PC-9 (cell line): ENCODE measurements around the gene COMT. TPM values are rescaled to one million over a fixed set of nuclear protein-coding genes. Genes with fewer than 3 reads are reported as not detected.

ENCODE experiments used
- BruUV-seq: library from RNA; stranded (reverse); fragments of 400-500 nt; replicated peaks from 2 replicates; lab custom pipeline; 2021; lab: Mats Ljungman, UMichigan
- CTCF ChIA-PET: fragments of 300-600 bp; sonication (Branson Sonifier 250); formaldehyde crosslinking; loops from one replicate; lab custom pipeline; 2022; ENCODE audit warnings: antibody characterized with exemption; lab: Charles Lee
- POLR2A ChIA-PET: fragments of 300-600 bp; sonication (Branson Sonifier 250); formaldehyde crosslinking; loops from one replicate; lab custom pipeline; 2022; ENCODE audit warnings: antibody characterized with exemption; ENCODE audit not compliant: unreplicated experiment; lab: Charles Lee
- DNase-seq, 2 experiments: peaks; one replicate each; pipeline versions ENCODE4 v3.0.0 to v3.0.0-alpha.2; 2015 to 2022; ENCODE audit warnings: mixed read lengths in 1 of 2
- H2AFZ ChIP-seq: fragments of 200-600 bp; sonication (generic); 2 replicates; pipeline ENCODE4 v1.8.1; 2017; ENCODE audit warnings: antibody characterized with exemption
- H3F3A ChIP-seq: fragments of 200-600 bp; sonication (generic); 2 replicates; pipeline ENCODE4 v1.8.1; 2017; ENCODE audit warnings: antibody characterized with exemption, mild to moderate bottlenecking, low read depth; ENCODE audit not compliant: insufficient read depth
- H3K27ac ChIP-seq: fragments of 200-600 bp; sonication (generic); 2 replicates; pipeline ENCODE4 v1.6.1; 2016; ENCODE audit warnings: mixed run types
- H3K27me3 ChIP-seq: fragments of 200-600 bp; sonication (generic); 2 replicates; pipeline ENCODE4 v1.6.1; 2016; ENCODE audit warnings: low read depth, mixed run types; ENCODE audit not compliant: insufficient read depth
- H3K36me3 ChIP-seq: fragments of 200-600 bp; sonication (generic); 2 replicates; pipeline ENCODE4 v1.6.1; 2016; ENCODE audit warnings: low read depth, mixed run types
- H3K4me1 ChIP-seq: fragments of 200-600 bp; sonication (generic); replicated peaks from 2 replicates; pipeline ENCODE4 v1.6.1; 2016; ENCODE audit warnings: mixed run types; ENCODE audit not compliant: insufficient read depth
- H3K4me2 ChIP-seq: fragments of 200-600 bp; sonication (generic); 2 replicates; pipeline ENCODE4 v1.6.1; 2017; ENCODE audit warnings: mixed run types
- H3K4me3 ChIP-seq: fragments of 200-600 bp; sonication (generic); 2 replicates; pipeline ENCODE4 v1.6.1; 2016; ENCODE audit warnings: mixed run types
- H3K79me2 ChIP-seq: fragments of 200-600 bp; sonication (generic); 2 replicates; pipeline ENCODE4 v1.6.1; 2017; ENCODE audit warnings: low read depth, mixed run types
- H3K9me2 ChIP-seq: fragments of 200-600 bp; sonication (generic); 2 replicates; pipeline ENCODE4 v1.8.1; 2017; ENCODE audit warnings: mild to moderate bottlenecking; ENCODE audit not compliant: insufficient read depth
- H3K9me3 ChIP-seq: fragments of 200-600 bp; sonication (generic); 2 replicates; pipeline ENCODE4 v1.8.1; 2016; ENCODE audit warnings: low read depth; ENCODE audit not compliant: insufficient read depth
- H4K20me1 ChIP-seq: fragments of 200-600 bp; sonication (generic); 2 replicates; pipeline ENCODE4 v1.8.1; 2017; ENCODE audit not compliant: insufficient read depth
- CTCF ChIP-seq: fragments of 200-600 bp; sonication (generic); conservative IDR thresholded peaks from 2 replicates; pipeline ENCODE4 v1.6.1; 2017; ENCODE audit warnings: mixed run types, antibody characterized with exemption, mild to moderate bottlenecking, moderate library complexity
- EZH2 ChIP-seq: fragments of 200-600 bp; sonication (generic); IDR thresholded peaks from 2 replicates; pipeline ENCODE4 v1.8.0; 2017; ENCODE audit warnings: antibody characterized with exemption, low read depth
- intact Hi-C: fragments of 100-400 bp; cut with micrococcal nuclease; formaldehyde crosslinking; loops from one replicate; pipeline ENCODE4 v1.10.0; 2022; ENCODE audit not compliant: unreplicated experiment
- total RNA-seq: library from RNA; stranded (reverse); gene quantifications from 2 replicates; pipeline ENCODE4 v1.2.3, GENCODE V29; 2021

COMT gene
- total RNA-seq, 1 experiment from 2014 or later, result 99.9 TPM

- intact Hi-C loops, result loop anchor here (10.0 kb wide), 1 partner anchor 320 kb away; no protein-coding TSS in a partner anchor
- Histone ChIP-seq H2AFZ (no peak overlapping the region), H3K36me3 (no peaks in the 10 kb centered on the region), H3K9me3 (no peaks in the 10 kb centered on the region), H3K79me2 (peaks cover 15% of the 10 kb centered on the region; the same call in 1 of the 2 replicates), H3K4me3 (no peak overlapping the region), H3K27ac (no peak overlapping the region), H3F3A (peaks cover 6% of the 10 kb centered on the region; the same call in 1 of the 2 replicates), H3K4me1 (peaks cover 15% of the 10 kb centered on the region), H4K20me1 (no peaks in the 10 kb centered on the region), H3K9me2 (no peaks in the 10 kb centered on the region), H3K4me2 (no peak overlapping the region), H3K27me3 (no peaks in the 10 kb centered on the region)
- TSS peak; percentile 11 for BruUV-seq
- ChIA-PET CTCF (no interaction called here), POLR2A (interaction anchor here (0.7 kb wide), 1 partner anchor 916 kb away, joined by 3 read pairs; no protein-coding TSS in a partner anchor)
- DNase-seq, result no peak
- no peak for TF ChIP-seq EZH2
- no peak for TF ChIP-seq CTCF
Measured at GRCh38 chr22:19964701-19965386, 23.3 kb downstream of the COMT start.

GRCh38 chr22:19965771-19966709 is 24.5 kb downstream of the COMT start:
- Histone ChIP-seq H3K79me2 (peaks cover 15% of the 10 kb centered on the region; the same call in 1 of the 2 replicates), H3K4me3 (no peak overlapping the region), H3K36me3 (no peaks in the 10 kb centered on the region), H3K4me1 (peaks cover 15% of the 10 kb centered on the region), H4K20me1 (no peaks in the 10 kb centered on the region), H3K27ac (no peak overlapping the region), H3K4me2 (no peak overlapping the region), H3F3A (peaks cover 6% of the 10 kb centered on the region; the same call in 1 of the 2 replicates), H2AFZ (no peak overlapping the region), H3K9me2 (no peaks in the 10 kb centered on the region), H3K9me3 (no peaks in the 10 kb centered on the region), H3K27me3 (no peaks in the 10 kb centered on the region)
- ChIA-PET POLR2A (no interaction called here), CTCF (no interaction called here)
- intact Hi-C loops, result loop anchor here (10.0 kb wide), 1 partner anchor 319 kb away; no protein-coding TSS in a partner anchor
- no TSS peak for BruUV-seq
- DNase-seq, result no peak
- TF ChIP-seq CTCF (peak; percentile 43; the same call in 1 of the 2 replicates), EZH2 (no peak)
